OCI-LY1 (cell line): Measurements from ENCODE around the gene S100A5.

Experiments used
- H2AFZ ChIP-seq: fragments of 200-600 bp; sonication (generic), shearing (Covaris generic); 2 replicates; pipeline ENCODE4 v1.6.0; 2014; ENCODE audit warnings: antibody characterized with exemption, mild to moderate bottlenecking, low read length
- H3F3A ChIP-seq: fragments of 200-600 bp; sonication (generic), shearing (Covaris generic); 2 replicates; pipeline ENCODE4 v1.6.0; 2014; ENCODE audit warnings: mild to moderate bottlenecking, antibody characterized with exemption, low read length, moderate library complexity; ENCODE audit not compliant: insufficient read depth
- H3K27ac ChIP-seq: fragments of 200-600 bp; sonication (generic); 2 replicates; pipeline ENCODE4 v1.5.1; 2014; ENCODE audit warnings: low read length, mixed run types, mild to moderate bottlenecking, low read depth; ENCODE audit not compliant: poor library complexity, severe bottlenecking
- H3K27me3 ChIP-seq: fragments of 200-600 bp; sonication (generic); 2 replicates; pipeline ENCODE4 v1.6.0; 2014; ENCODE audit warnings: antibody characterized with exemption, mild to moderate bottlenecking, low read length, moderate library complexity; ENCODE audit not compliant: insufficient read depth
- H3K36me3 ChIP-seq: fragments of 200-600 bp; sonication (generic); 2 replicates; pipeline ENCODE4 v1.6.1; 2014; ENCODE audit warnings: mild to moderate bottlenecking, antibody characterized with exemption, low read length, moderate library complexity, mixed read lengths; ENCODE audit not compliant: insufficient read depth
- H3K4me1 ChIP-seq: fragments of 200-600 bp; sonication (generic); 2 replicates; pipeline ENCODE4 v1.5.1; 2014; ENCODE audit warnings: mild to moderate bottlenecking, low read length, moderate library complexity; ENCODE audit not compliant: insufficient read depth, severe bottlenecking
- H3K4me2 ChIP-seq: fragments of 200-600 bp; sonication (generic), shearing (Covaris generic); 2 replicates; pipeline ENCODE4 v1.6.1; 2014; ENCODE audit warnings: low read length
- H3K4me3 ChIP-seq: fragments of 200-600 bp; sonication (generic); 2 replicates; pipeline ENCODE4 v1.5.1; 2014; ENCODE audit warnings: low read length, low read depth, mild to moderate bottlenecking, mixed read lengths; ENCODE audit not compliant: poor library complexity, severe bottlenecking
- H3K79me2 ChIP-seq: fragments of 200-600 bp; shearing (Covaris generic); 2 replicates; pipeline ENCODE4 v1.6.1; 2016; ENCODE audit warnings: mixed run types, low read length, mixed read lengths; ENCODE audit not compliant: insufficient read depth
- H3K9ac ChIP-seq: fragments of 200-600 bp; sonication (generic), shearing (Covaris generic); 2 replicates; pipeline ENCODE4 v1.6.1; 2014; ENCODE audit warnings: mild to moderate bottlenecking, low read length, mixed read lengths
- H3K9me2 ChIP-seq: fragments of 200-600 bp; sonication (generic), shearing (Covaris generic); 2 replicates; pipeline ENCODE4 v1.6.1; 2014; ENCODE audit warnings: low read depth, mild to moderate bottlenecking, low read length, mixed read lengths
- H3K9me3 ChIP-seq: fragments of 200-600 bp; shearing (Covaris generic); 2 replicates; pipeline ENCODE4 v1.6.1; 2014; ENCODE audit warnings: low read length, mixed read lengths
- H4K20me1 ChIP-seq: fragments of 200-600 bp; sonication (generic), shearing (Covaris generic); 2 replicates; pipeline ENCODE4 v1.6.0; 2016; ENCODE audit warnings: mild to moderate bottlenecking, low read length; ENCODE audit not compliant: insufficient read depth
- CTCF ChIP-seq: fragments of 200-600 bp; sonication (generic), shearing (Covaris generic); IDR thresholded peaks from 2 replicates; pipeline ENCODE4 v1.5.1; 2017; ENCODE audit warnings: mild to moderate bottlenecking, antibody characterized with exemption, low read length, moderate library complexity, mixed read lengths
- EZH2 ChIP-seq: fragments of 200-600 bp; sonication (generic), shearing (Covaris generic); IDR thresholded peaks from 2 replicates; pipeline ENCODE4 v1.8.0; 2017; ENCODE audit warnings: borderline replicate concordance, mixed run types, mild to moderate bottlenecking, antibody characterized with exemption, low read length, moderate library complexity, mixed read lengths

The S100A5 gene

GRCh38 chr1:153587314-153587713, 46.6 kb upstream of the S100A5 start:
- Histone ChIP-seq H3K9ac (no peak overlapping the region), H3K4me3 (no peak overlapping the region), H3K36me3 (no peaks in the 10 kb centered on the region), H4K20me1 (no peaks in the 10 kb centered on the region), H3K9me2 (no peaks in the 10 kb centered on the region), H3K79me2 (no peaks in the 10 kb centered on the region), H3F3A (no peaks in the 10 kb centered on the region), H3K4me2 (no peak overlapping the region), H3K27ac (no peak overlapping the region), H3K27me3 (no peaks in the 10 kb centered on the region), H2AFZ (no peak overlapping the region), H3K4me1 (no peaks in the 10 kb centered on the region), H3K9me3 (no peaks in the 10 kb centered on the region)
- TF ChIP-seq CTCF (no peak), EZH2 (no peak)

- Histone ChIP-seq H3K9ac (no peak overlapping the region), H3K79me2 (no peaks in the 10 kb centered on the region), H4K20me1 (no peaks in the 10 kb centered on the region), H2AFZ (no peak overlapping the region), H3K27ac (no peak overlapping the region), H3F3A (no peaks in the 10 kb centered on the region), H3K4me1 (no peaks in the 10 kb centered on the region), H3K9me2 (no peaks in the 10 kb centered on the region; the same call in 1 of the 2 replicates), H3K4me3 (no peak overlapping the region), H3K9me3 (no peaks in the 10 kb centered on the region), H3K36me3 (no peaks in the 10 kb centered on the region), H3K27me3 (no peaks in the 10 kb centered on the region), H3K4me2 (no peak overlapping the region)
- TF ChIP-seq EZH2 (no peak), CTCF (no peak)
Measured at GRCh38 chr1:153586347-153586746, 45.6 kb upstream of the S100A5 start.

GRCh38 chr1:153585006-153585405, 44.3 kb upstream of the S100A5 start:
- no peaks in the 10 kb centered on the region for H3F3A ChIP-seq
- H3K4me2 ChIP-seq, result no peak overlapping the region
- H3K4me1 ChIP-seq, result no peaks in the 10 kb centered on the region
- no peak overlapping the region for H3K27ac ChIP-seq
- no peaks in the 10 kb centered on the region for H3K36me3 ChIP-seq
- no peaks in the 10 kb centered on the region; the same call in 1 of the 2 replicates for H3K9me2 ChIP-seq
- H2AFZ ChIP-seq, result no peak overlapping the region
- H3K9ac ChIP-seq, result no peak overlapping the region
- H3K9me3 ChIP-seq, result no peaks in the 10 kb centered on the region
- H3K79me2 ChIP-seq, result no peaks in the 10 kb centered on the region
- TF ChIP-seq EZH2 (no peak), CTCF (no peak)
- H3K27me3 ChIP-seq, result no peaks in the 10 kb centered on the region
- H3K4me3 ChIP-seq, result no peak overlapping the region
- H4K20me1 ChIP-seq, result no peaks in the 10 kb centered on the region
